Activated CD4-positive, CD25-positive, alpha-beta regulatory T cell treated with anti-CD3 and anti-CD28 coated beads, Interleukin-2, amount 50 U/mL, for 24 hours (primary cell): ENCODE data around the gene PARN.

Experiments used
- ATAC-seq, 2 donors: fragments of 150-1000 bp; cut with Tn5 transposase; one replicate each; pipeline ENCODE4 v1.10.0; 2021; ENCODE audit warnings: mild to moderate bottlenecking in 1 of 2, moderate library complexity in 1 of 2

Gene PARN

DNA sequence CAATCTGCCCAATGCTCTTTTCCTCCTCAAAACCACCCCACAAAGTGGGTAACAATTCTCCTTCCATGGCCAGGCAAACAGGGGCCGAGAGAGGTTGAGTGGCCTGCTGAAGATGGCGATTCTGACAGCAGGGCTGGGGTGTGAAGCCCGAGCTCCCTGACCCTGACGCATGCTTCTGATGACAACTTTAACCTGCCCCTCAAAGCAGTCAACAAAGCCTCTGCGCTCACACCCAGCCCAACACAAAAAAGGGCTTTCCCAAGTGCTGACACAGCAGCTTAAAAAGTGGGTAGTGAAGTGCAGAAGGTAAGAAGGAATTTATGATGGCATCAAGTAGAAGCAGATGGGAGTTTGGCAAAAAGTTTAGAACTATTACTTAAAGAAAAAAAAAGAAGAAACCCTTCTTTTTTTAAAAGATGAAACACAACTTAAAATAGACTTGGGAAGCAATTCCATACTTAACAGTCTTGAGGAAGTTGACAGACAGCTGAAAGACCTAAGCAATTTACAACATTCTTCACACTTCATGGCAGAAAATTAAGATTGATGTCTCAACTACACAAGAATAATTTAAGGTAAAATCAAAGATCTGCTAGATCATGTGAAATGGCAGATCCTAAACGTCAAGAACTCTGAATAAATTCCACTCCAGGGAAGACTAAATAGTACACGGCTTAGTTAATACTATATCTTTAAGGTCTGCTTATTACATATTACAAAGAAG lies 133.9 kb downstream of the PARN start:
- no peak for ATAC-seq

DNA sequence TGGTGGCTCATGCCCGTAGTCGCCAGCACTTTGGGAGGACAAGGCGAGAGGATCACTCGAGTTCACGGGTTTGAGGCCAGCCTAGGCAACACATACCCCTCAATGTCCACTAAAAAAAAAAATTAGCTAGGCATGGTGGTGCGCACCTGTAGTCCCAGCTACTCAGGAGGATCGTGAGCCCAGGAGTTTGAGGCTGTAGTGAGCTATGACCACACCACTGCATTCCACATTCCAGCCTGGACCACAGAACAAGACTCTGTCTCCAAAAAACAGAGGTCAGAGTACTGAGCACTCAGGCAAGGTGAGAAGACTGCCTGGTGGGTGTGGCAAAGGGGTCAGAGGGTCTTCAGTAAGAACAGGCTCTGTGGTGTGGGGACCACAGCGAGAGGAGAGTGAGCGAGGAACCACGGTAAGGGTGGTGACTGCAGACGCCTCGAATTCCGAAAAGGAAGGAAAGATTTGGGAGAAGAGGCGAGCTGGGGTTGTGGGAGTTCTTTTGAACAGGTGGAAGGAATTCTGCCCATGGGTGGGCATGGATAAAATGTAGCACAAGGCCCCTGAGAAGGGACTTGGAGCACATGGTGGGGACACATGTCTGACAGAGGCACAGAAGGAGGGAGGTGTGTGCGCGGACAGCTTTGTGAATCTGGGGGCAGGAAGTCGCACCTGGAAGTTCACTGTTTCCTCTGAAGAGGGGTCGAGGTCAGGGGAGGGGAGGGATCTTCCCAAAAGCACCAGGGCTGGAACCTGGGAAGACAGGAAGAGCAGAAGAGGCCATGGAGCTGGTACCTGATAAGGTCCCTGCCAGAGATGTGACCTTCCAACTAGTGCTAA lies 134.6 kb downstream of the PARN start:
- ATAC-seq, result no peak

DNA sequence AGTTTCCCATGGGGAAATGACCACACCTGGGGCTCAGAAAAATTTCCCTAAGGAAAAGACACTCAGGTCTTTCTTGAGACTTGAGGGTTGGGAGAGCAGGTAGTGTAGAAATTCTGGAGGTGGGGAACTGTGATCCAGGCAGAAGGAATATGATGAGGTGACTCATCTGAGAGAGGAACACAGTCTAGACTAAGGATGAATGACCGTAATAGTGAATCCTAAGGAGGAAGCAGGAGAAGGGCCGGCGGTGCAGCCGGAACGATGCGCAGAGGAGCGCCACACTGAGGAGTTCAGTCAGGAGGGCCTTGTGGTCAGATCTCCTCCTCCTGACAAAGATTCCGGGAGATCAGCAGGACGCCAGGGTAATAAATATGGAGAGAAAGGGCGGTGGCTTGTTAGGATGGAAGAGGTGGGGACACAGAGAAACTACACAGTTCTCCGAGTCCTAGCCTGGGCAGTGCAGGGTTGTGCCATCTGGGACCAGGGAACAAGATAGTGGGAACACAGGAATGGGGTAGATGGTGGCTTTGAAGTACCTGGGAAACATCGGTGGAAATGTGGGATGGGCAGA lies 135.6 kb downstream of the PARN start:
- no peak for ATAC-seq

DNA sequence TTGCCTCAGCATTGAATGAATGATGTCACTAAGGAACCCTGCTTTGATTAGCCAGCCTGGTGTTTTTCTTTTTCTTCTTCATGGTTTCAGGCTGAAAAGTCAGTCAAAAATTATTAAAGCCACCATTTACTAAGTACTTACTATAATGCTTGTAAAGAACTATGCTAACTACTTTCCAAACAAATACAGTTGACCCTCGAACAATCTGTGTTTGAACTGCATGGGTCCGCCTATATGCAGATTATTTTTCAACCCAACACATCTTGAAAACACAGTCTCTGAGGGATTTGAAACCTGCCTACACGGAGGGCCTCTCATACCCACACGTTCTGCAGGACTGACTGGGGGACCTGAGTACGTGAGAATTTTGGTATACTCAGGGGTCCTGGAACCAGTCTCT lies 136.3 kb downstream of the PARN start:
- ATAC-seq, result no peak

DNA sequence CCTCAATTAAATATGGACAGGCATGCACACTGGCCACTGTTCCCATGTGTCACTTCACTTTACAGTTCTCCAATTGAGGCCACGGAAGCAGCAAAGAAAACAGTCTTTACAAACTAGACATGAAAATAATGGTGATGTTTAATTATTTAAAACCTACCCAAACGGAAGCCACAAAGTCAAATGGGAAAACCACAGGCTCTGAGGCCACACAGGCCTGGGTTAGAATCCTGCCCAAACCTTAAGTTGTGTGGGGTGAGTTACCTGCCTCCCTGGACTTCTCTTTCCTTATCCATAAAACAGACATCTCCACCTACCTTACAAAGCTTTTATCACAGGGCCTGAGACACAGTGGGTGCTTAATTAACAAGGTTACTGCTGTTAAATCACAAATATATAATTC lies 137.4 kb downstream of the PARN start:
- no peak for ATAC-seq

DNA sequence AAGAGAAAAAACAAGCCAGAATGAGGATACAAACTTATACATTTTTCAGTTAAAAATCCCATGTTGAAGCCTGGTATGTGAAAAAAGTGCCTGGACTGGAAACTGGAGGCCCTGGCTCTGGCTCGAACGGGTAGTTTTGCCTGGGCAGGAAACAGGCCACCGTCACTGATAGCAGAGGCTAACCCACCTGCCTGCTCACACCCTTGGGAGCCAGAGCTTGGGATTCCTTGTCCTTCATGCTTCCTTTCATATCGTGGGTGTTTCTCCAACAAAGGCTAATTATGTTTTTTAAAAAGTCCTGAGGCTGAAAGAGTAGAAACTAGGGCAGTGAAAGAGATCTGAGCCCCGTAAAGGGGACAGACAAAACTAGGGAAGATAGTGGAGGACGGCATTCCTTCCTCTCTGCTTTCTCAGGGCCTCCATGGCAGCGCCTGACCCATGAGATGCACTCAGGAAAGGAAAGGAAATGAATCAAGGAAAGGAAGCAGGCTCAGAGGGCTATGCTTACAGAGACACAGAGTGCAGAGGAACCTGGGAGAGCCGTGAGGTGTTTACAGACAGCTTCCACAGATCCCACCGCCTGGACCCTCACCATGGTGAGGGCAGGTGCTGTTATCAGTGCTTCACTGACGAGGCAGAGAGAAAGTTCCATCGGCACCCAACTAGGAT lies 138.1 kb downstream of the PARN start:
- no peak for ATAC-seq

DNA sequence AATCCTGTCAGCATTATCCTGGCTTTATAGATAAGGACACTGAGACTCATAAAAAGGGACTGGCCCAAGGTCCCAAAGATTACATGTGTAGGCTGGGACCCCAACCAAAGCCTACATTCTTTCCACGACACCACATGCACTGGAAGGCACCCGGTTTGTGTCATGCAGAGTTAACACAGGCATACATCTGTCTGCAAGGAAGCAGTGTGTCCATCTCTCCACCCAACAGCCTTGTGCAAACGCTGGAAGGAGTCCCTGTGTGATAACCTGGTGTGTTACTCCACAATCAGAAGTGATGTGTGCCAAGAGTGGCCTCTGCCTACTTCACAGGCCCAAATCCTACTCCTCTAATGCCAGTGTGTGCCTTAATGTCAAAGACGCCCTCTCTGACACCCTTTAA lies 139.8 kb downstream of the PARN start:
- no peak for ATAC-seq

DNA sequence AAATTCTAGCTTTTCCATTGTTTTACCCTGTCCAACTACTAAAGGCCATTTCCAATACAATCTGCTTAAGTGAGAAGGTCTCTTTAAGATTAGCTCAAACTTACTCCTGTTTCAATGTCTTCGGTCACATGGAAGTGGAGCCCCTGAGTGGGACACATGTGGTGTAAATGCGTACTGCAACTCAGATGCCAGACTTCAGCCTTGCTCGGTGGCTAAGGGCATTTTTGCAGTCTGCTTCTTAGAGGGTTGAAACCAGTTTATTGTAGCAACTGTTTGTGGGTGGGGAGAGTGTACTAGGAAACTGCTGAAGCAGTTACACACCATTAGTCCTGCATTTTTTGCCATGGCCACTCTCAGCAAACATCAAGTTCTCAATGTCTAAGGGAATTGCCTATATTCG lies 140.6 kb downstream of the PARN start:
- ATAC-seq, result no peak

DNA sequence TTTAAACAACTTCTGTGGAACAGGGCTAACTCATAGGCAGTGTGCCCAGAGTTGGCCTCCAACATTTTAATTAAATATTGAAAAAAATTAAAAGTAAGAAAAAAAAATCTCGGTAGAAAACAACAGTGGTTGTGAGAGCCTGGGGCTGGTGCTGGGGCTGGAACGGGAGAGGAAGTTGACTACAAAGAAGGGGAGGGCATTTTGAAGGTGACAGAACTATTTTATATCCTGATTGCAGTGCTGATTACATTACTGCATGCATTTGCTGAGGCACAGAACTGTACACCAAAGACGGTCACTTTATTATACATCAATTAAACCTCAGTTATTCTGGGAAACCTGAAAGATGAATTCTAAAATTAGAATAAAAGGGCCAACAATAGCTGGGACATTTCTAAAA lies 142.5 kb downstream of the PARN start:
- ATAC-seq, result no peak

DNA sequence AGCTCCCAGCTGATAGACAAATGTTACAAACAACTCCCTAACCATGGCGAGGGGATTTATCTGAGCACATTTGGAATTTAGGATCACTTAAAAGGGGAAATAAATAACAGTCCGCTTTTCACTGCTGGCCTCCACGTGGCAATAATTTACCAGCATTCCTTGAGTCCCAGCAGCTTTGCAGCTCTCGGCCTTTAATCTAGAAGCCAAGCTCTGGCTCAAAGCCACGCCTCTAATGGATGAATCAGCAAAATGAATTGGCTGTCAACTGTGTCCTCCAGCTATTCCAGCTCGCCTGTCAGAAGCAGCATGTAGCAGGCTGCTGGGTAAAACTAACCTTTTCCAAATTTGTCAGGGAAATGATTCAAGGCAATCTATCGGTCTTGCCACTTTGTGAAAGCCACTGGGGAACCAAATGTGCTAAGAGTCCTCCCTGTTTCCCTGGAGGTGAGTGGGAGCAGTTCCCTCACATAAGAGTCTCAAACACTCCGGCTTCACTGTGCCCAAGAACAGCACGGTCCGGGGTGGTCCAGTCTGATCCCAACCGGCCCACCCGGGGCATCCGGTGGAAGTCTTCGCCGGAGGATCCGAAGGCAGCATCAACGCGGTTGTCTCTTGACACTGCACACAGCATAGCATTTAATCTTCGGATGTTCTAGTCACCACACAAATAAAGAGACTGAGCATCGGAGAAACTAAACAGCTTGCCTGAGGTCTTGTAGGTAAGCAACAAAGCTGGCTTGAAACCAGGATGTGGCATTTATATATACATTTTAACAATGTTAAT lies 143.3 kb downstream of the PARN start:
- no peak for ATAC-seq

DNA sequence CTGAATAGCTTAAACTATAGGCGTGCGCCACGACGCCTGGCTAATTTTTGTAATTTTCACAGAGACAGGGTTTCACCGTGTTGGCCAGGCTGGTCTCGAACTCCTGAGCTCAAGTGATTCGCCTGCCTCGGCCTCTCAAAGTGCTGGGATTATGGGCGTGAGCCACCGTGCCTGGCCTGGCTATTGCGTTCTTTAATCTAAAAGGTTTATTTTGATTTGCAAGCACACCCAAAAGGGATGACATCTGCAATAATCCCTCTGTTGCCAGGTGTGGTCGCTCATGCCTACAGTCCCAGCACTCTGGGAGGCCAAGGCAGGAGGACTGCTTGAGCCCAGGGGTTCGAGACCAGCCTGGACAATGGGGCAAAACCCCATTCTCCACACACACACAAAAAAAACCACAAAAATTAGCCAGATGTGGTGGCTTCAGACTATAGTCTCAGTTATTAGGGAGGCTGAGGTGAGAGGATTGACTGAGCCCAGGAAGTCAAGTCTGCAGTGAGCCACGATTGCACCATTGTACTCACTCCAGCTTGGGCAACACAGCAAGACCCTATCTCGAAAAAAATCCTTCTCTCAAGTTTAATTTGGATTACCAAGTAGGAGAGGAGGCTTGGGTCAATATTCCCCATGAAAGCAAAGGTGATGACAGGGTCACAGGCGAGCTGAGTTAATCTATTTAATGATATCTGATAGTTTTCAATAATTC lies 144.1 kb downstream of the PARN start:
- ATAC-seq, result no peak

DNA sequence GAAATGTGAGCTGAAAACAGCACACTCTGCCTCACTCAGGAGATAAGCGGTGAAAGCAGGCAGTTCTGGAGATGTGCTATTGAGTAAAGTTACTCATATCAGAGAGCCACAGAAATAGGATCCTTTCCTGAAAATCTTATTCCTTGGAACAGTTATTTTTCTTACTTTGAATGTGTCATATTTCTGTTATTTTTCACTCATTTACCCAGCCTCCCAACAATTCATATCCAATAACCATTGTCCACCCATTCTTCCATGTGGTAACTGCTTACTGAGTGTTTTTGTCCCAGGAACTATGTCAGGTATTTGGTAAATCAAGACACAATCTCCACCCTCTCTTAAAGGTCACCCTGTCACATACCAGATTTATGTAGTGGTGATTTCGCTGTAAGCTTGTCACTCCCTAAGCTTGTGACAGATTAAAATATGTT lies 144.9 kb downstream of the PARN start:
- no peak for ATAC-seq

DNA sequence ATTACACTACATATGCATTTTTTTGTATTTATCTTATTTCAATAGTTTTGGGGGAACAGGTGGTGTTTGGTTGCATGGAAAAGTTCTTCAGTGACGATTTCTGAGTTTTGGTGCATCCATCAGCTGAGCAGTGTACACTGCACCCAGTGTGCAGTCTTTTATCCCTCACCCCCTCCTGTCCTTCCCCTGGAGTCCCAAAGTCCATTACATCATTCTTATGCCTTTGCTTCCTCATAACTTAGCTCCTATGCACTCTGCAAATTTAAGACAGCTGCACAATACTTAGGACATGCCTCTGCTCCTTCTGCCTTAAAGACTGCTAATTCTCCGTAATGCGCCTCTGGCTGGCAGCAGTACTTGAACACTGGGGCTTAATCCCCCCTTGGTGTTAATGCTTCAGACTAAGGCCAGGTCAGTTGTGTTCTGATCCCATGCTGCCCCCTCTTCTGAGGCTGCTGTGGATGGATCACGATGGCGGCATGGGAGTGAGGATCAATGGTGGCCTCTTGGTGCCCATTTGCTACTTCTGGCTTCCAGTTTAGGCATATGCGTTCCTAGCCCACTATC lies 146.2 kb downstream of the PARN start:
- no peak for ATAC-seq

DNA sequence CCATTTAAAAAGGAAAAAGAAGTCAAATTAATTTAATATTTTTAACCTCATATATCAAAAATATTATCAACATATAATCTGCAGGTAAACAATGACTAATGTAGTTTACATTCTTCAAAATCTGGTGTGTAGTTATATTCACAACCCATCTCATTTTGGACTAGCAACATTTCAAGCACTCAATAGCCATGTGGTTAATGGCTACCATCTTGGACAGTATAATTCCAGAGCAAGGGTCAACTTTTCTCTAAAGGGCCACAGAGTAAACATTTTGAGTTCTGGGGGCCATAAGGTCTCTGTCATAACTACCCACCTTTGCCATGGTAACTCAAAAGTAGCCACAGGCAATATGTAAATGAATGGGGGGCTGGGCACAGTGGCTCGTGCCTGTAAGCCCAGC lies 153.9 kb downstream of the PARN start:
- no peak for ATAC-seq

DNA sequence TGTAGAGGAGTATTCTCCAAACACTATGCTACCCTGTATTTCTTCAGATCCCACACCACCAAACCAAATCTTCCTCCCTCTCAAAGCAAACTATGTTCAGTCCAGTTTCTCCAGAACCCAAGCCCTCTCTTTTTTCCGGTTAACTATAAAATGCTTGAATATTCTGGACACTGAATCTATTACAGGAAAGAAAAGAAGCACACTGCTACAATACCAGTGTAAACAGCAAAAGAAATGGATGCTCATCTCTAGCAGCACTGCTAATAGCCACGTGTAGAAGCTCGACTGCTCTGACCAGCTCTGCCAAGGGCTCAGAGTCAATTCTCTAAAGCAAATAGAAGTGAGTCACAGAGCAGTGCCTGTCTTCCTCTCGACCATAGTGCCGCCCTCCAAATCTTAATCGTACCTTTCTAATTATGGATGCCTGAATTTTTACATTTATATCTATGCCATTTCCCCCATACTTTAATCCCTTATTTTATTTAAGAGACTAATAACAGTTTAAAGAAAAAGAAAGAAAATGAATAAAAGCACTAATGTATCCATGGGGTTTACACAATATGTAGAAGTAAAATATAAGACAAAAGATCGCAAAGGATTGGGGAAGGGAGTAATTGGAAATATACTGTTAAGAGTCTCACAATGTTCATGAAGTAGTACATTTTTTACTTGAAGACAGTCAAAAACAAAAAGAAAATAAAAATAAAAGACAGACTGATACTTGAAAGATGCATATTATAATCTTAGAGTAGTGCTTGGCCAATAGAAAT lies 154.5 kb downstream of the PARN start:
- ATAC-seq, result no peak

DNA sequence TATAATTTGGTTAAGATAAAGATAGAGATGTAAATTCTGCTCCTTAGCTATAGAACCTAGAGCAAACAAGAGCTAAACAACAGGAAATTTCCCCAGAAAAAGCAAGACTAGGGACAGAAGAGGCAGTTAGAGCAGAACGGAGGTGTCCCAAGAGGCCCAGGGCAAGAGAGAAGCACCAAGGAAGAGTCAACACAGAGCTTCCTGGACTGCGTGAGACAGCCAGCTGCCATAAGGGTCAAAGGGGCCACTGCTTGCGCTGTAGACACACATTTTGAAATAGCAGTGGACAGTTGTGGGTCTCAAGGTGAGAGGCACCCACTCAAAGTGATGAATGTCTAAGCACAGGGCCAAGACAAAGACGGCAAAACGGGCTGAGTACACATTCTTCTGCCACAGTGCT lies 156.6 kb downstream of the PARN start:
- no peak for ATAC-seq

DNA sequence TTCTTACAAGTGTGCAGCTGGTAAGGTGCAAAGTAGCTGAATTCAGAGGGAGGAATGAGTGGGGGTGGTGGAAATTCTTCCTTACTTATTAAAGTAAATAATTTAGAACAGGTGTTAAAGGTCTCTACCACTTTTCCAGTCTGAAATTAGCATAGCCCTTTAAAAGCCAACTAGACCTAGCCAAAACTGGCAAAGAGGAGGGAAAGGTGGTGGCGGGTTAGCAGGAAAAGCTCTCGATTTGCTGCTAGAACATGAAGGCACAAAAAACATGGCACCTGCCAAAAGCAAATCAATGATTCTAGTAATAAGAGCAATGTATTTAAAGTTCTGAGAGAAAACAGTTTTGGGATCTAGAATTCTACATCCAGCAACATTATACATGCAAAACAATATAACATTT lies 157.7 kb downstream of the PARN start:
- no peak for ATAC-seq

DNA sequence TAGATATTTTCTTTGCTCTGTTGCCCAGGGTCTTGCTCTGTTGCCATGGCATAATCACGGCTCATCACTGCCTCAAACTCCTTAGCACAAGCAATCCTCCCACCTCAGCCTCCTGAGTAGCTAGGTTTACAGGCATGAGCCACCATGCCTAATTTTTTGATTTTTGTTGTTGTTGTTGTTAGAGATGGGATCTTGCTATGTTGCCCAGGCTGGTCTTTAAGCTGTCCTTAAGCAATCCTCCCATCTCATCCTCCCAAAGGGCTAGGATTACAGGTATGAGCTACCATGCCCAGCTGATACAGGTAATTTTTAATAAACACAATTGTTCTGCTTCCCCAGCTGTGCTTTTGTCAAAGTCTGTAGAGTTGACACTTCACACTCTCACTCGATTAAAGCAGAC lies 159.3 kb downstream of the PARN start:
- ATAC-seq, result no peak

DNA sequence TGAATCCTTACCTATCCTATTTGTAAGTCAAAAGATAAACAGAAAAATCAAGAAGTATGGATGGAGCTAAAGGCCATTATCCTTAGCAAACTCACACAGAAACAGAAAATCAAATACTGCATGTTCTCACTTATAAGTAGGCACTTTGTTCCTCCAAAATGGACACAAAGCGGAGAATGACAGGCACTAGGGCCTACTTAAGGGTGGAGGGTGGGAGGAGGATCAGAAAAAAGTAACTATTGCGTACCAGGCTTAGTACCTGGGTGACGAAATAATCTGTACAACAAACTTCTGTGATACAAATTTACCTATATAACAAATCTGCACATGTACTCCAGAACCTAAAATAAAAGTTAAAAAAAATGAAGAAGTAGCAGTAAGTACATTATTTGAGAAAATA lies 164.3 kb downstream of the PARN start:
- ATAC-seq, result no peak

DNA sequence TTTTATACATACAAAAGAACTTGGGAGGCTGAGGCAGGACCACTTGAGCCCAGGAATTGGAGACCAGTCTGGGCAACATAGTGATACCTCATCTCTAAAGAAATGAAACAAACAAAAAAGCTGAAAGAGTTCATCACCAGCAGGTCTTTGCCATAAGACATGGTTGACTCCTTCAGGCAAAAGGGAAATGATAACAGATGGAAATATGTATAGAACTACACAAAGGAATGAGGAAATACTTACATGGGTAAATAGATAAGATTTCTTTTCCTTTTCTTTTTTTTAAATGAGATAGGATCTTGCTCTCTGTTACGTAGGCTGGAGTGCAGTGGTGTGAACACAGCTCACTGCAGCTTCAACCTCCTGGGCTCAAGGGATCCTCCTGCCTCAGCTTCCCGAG lies 165.3 kb downstream of the PARN start:
- ATAC-seq, result no peak

DNA sequence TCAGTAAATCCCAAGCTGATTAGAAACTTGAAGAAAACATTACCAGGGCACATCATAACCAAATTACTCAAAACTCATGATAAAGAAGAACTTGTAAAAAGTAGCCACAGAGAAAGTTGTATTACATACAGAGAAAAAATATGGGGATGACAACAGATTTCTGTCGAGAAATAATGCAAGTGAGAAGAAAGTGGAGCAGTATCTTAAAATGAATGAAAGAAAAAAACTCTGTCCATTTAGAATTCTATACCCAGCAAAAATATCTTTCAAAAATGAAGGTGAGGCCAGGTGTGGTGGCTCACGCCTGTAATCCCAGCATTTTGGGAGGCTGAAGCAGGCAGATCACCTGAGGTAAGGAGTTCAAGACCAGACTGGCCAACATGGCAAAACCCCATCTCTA lies 165.9 kb downstream of the PARN start:
- no peak for ATAC-seq
